Panc1 (cell line): ENCODE measurements around the gene PNPLA8. TPM values are rescaled to one million over a fixed set of nuclear protein-coding genes. Genes with fewer than 3 reads are reported as not detected.
"Not testable (repeated sequence)": the region's sequence is repeated elsewhere in the genome, so short reads cannot be mapped to it uniquely, and the experiment has no call there.

Source experiments
- ATAC-seq: fragments of 200-7000 bp; cut with Tn5 transposase; 2 replicates; pipeline ENCODE4 v1.9.1; 2020; ENCODE audit warnings: mild to moderate bottlenecking, moderate library complexity
- BruUV-seq: library from RNA; stranded (reverse); fragments of 400-500 nt; replicated peaks from 2 replicates; lab custom pipeline; 2021; lab: Mats Ljungman, UMichigan
- CTCF ChIA-PET: fragments of 300-600 bp; sonication (Branson Sonifier 250); formaldehyde crosslinking; loops from one replicate; lab custom pipeline; 2022; ENCODE audit warnings: antibody characterized with exemption; lab: Charles Lee
- POLR2A ChIA-PET: fragments of 300-600 bp; sonication (Branson Sonifier 250); formaldehyde crosslinking; loops from one replicate; lab custom pipeline; 2022; ENCODE audit warnings: antibody characterized with exemption; lab: Charles Lee
- DNase-seq: peaks from one replicate; pipeline ENCODE4 v3.0.0-alpha.2; 2010; ENCODE audit warnings: low read depth, low spot score
- H3K27ac ChIP-seq: 2 replicates; pipeline ENCODE4 v1.5.1; 2011; ENCODE audit warnings: mild to moderate bottlenecking, low read length, inconsistent platforms
- H3K27me3 ChIP-seq: fragments of 200-500 bp; sonication (Bioruptor generic); 2 replicates; pipeline ENCODE4 v1.6.0; 2014; ENCODE audit warnings: low read length, inconsistent platforms; ENCODE audit not compliant: control insufficient read depth, insufficient read depth
- H3K36me3 ChIP-seq: fragments of 200-500 bp; sonication (Bioruptor generic); 2 replicates; pipeline ENCODE4 v1.5.1; 2014; ENCODE audit warnings: inconsistent platforms, mild to moderate bottlenecking, low read length, moderate library complexity; ENCODE audit not compliant: control insufficient read depth, insufficient read depth
- H3K4me1 ChIP-seq: 2 replicates; pipeline ENCODE4 v1.5.1; 2011; ENCODE audit warnings: inconsistent platforms, mild to moderate bottlenecking, low read length, moderate library complexity; ENCODE audit not compliant: control insufficient read depth, insufficient read depth
- H3K4me3 ChIP-seq, 2 experiments: 2 replicates each; pipeline ENCODE4 v1.5.1; 2011 to 2012; ENCODE audit warnings: low read depth in 2 of 2, low read length in 2 of 2, mild to moderate bottlenecking in 2 of 2, inconsistent platforms in 1 of 2, moderate library complexity in 1 of 2
- H3K9me3 ChIP-seq: fragments of 200-500 bp; sonication (Bioruptor generic); 2 replicates; pipeline ENCODE4 v1.5.1; 2014; ENCODE audit warnings: low read depth, mild to moderate bottlenecking, inconsistent platforms, low read length, moderate library complexity; ENCODE audit not compliant: control insufficient read depth, insufficient read depth
- POLR2AphosphoS5 ChIP-seq: IDR thresholded peaks from 2 replicates; pipeline ENCODE4 v1.6.1; 2012; ENCODE audit warnings: mild to moderate bottlenecking, low read depth, low read length, moderate library complexity
- SIN3A ChIP-seq: IDR thresholded peaks from 2 replicates; pipeline ENCODE4 v1.6.1; 2012; ENCODE audit warnings: low read depth, mild to moderate bottlenecking, low read length, moderate library complexity, borderline replicate concordance; ENCODE audit not compliant: insufficient read depth
- TCF7L2 ChIP-seq: IDR thresholded peaks from 2 replicates; pipeline ENCODE4 v1.6.1; 2011; ENCODE audit warnings: mild to moderate bottlenecking, low read depth, low read length, inconsistent platforms
- in situ Hi-C: cut with HindIII; loops from 2 replicates; pipeline ENCODE4 v1.10.0; 2016; ENCODE audit warnings: low sequenced_read_pairs, low pct_unique_long_range_greater_than_20kb
- intact Hi-C: fragments of 100-400 bp; cut with micrococcal nuclease; formaldehyde crosslinking; loops from one replicate; pipeline ENCODE4 v1.10.0; 2022; ENCODE audit not compliant: unreplicated experiment
- total RNA-seq: library from RNA; stranded (reverse); gene quantifications from one replicate; pipeline ENCODE4 v1.2.1, GENCODE V29; 2021; ENCODE audit not compliant: unreplicated experiment
- TF ChIP-seq, protein P1 (sequence below): fragments of 450-650 bp; IDR thresholded peaks from 2 replicates; pipeline ENCODE4 v1.5.1; 2017; ENCODE audit warnings: mild to moderate bottlenecking
- TF ChIP-seq, protein P2 (sequence below), 2 experiments: IDR thresholded peaks; 2 replicates each; pipeline ENCODE4 v1.6.1; 2011 to 2012; ENCODE audit warnings: low read depth in 2 of 2, control low read depth in 1 of 2, low read length in 1 of 2, mild to moderate bottlenecking in 1 of 2, moderate library complexity in 1 of 2; ENCODE audit not compliant: insufficient read depth in 1 of 2

Gene PNPLA8
- total RNA-seq, 1 experiment from 2014 or later, result 18.1 TPM

DNA sequence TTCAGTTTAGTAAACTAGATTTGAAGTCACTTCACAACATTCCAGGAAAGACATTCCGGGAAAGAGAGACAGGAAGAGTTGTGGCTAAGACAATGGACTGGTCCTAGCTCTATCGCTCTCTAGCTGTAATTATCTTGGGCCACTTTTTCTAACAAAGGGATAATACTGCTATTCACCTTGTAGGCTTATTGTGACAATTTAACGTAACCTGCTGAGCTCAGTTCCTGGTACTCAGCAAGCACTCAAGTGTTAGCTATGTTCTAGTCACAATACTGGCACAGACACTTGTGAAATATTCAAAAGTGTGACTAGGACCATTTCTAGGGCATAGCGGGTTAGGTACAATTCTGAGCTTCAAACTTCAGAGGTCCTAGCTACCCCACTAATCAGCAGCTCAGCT, 57.7 kb downstream of the PNPLA8 start:
- CTCF ChIA-PET, result interaction anchor here (0.6 to 0.7 kb wide), 2 partner anchors 10 to 346 kb away, joined by 3 to 6 read pairs; no protein-coding TSS in a partner anchor

DNA sequence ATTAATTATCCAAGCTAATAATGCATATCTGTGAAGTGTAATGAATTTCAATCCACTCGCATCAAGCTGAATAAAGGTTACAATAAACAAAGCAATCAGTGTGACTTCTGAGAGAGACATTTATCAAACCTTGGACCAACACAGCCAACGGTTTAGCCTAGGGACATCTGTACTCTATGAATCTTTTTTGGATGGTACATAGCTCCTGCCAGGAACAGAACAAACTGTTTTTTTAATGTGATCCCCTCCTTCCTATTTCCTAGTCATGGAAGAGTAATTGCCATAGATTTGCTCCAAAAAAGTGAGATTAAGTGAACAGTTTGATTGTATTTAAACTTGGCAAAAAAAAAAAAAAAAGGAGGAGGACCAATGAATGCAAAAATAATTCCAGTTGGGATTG, 58.5 kb downstream of the PNPLA8 start:
- Histone ChIP-seq H3K27me3 (peaks cover 7% of the 10 kb centered on the region), H3K4me3 (no peak overlapping the region), H3K4me1 (no peaks in the 10 kb centered on the region), H3K9me3 (no peaks in the 10 kb centered on the region), H3K27ac (no peak overlapping the region), H3K36me3 (no peaks in the 10 kb centered on the region)
- DNase-seq (no peak), ATAC-seq (no peak)
- intact Hi-C loops, result no loop called here
- in situ Hi-C loops, result no loop called here
- BruUV-seq, result no TSS peak
- TF ChIP-seq, protein P1, sequence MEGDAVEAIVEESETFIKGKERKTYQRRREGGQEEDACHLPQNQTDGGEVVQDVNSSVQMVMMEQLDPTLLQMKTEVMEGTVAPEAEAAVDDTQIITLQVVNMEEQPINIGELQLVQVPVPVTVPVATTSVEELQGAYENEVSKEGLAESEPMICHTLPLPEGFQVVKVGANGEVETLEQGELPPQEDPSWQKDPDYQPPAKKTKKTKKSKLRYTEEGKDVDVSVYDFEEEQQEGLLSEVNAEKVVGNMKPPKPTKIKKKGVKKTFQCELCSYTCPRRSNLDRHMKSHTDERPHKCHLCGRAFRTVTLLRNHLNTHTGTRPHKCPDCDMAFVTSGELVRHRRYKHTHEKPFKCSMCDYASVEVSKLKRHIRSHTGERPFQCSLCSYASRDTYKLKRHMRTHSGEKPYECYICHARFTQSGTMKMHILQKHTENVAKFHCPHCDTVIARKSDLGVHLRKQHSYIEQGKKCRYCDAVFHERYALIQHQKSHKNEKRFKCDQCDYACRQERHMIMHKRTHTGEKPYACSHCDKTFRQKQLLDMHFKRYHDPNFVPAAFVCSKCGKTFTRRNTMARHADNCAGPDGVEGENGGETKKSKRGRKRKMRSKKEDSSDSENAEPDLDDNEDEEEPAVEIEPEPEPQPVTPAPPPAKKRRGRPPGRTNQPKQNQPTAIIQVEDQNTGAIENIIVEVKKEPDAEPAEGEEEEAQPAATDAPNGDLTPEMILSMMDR, result no peak
- TF ChIP-seq, protein P2, sequence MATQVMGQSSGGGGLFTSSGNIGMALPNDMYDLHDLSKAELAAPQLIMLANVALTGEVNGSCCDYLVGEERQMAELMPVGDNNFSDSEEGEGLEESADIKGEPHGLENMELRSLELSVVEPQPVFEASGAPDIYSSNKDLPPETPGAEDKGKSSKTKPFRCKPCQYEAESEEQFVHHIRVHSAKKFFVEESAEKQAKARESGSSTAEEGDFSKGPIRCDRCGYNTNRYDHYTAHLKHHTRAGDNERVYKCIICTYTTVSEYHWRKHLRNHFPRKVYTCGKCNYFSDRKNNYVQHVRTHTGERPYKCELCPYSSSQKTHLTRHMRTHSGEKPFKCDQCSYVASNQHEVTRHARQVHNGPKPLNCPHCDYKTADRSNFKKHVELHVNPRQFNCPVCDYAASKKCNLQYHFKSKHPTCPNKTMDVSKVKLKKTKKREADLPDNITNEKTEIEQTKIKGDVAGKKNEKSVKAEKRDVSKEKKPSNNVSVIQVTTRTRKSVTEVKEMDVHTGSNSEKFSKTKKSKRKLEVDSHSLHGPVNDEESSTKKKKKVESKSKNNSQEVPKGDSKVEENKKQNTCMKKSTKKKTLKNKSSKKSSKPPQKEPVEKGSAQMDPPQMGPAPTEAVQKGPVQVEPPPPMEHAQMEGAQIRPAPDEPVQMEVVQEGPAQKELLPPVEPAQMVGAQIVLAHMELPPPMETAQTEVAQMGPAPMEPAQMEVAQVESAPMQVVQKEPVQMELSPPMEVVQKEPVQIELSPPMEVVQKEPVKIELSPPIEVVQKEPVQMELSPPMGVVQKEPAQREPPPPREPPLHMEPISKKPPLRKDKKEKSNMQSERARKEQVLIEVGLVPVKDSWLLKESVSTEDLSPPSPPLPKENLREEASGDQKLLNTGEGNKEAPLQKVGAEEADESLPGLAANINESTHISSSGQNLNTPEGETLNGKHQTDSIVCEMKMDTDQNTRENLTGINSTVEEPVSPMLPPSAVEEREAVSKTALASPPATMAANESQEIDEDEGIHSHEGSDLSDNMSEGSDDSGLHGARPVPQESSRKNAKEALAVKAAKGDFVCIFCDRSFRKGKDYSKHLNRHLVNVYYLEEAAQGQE (IDR thresholded peaks at IDR 0.05; ENCODE audit: insufficient read depth in 1 of 2, low read depth in 2 of 2, low read length in 1 of 2), result no peak
- TF ChIP-seq SIN3A (no peak), TCF7L2 (no peak), POLR2AphosphoS5 (no peak)
- ChIA-PET CTCF (no interaction called here), POLR2A (no interaction called here)

More for the DNA sequence above, 57.7 kb downstream of the PNPLA8 start:
- Histone ChIP-seq H3K27me3 (peaks cover 7% of the 10 kb centered on the region), H3K27ac (no peak overlapping the region), H3K4me1 (no peaks in the 10 kb centered on the region), H3K9me3 (no peaks in the 10 kb centered on the region), H3K36me3 (no peaks in the 10 kb centered on the region), H3K4me3 (no peak overlapping the region)
- no peak for ATAC-seq
- in situ Hi-C loops (no loop called here), intact Hi-C loops (no loop called here)
- no peak for DNase-seq
- no TSS peak for BruUV-seq
- TF ChIP-seq, protein P2 (IDR thresholded peaks at IDR 0.05; ENCODE audit: insufficient read depth in 1 of 2, low read depth in 2 of 2, low read length in 1 of 2), result no peak
- TF ChIP-seq SIN3A, result no peak
- TF ChIP-seq TCF7L2, result no peak
- TF ChIP-seq POLR2AphosphoS5, result no peak
- TF ChIP-seq, protein P1, result no peak
- POLR2A ChIA-PET, result no interaction called here

DNA sequence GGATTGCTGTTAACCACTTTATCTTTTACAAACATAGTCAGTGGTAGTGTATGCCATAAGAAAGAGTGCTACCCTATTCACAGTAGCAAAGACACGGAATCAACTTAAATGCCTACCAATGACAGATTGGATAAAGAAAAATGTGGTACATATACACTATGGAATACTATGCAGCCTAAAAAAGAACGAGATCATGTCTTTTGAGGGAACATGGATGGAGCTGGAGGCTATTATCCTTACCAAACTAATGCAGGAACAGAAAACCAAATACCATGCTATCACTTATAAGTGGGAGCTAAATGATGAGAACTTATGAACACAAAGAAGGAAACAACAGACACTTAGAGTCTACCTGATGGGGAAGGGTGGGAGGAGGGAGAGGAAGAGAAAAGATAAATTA, 59.6 kb downstream of the PNPLA8 start:
- H3K36me3 ChIP-seq, BruUV-seq, CTCF ChIA-PET, H3K9me3 ChIP-seq, intact Hi-C loops, in situ Hi-C loops, H3K4me1 ChIP-seq, DNase-seq, H3K27ac ChIP-seq, ATAC-seq, H3K4me3 ChIP-seq, POLR2A ChIA-PET: not testable (repeated sequence)
- H3K27me3 ChIP-seq, result peaks cover 12% of the 10 kb centered on the region
